ENCODE measurements around the gene TRIO.
A peak's percentile ranks its signal among the peaks of the same experiment; 100 is the strongest.

Gene TRIO

GRCh38 chr5:14326035-14326903 is 183.1 kb downstream of the TRIO start:
- peak; percentile 75 for ATAC-seq
- no peak for TF ChIP-seq ZC3H10 (CRISPR knock-in tag; IDR thresholded peaks at IDR 0.05)

- TF ChIP-seq ZNF8 (CRISPR knock-in tag; IDR thresholded peaks at IDR 0.05) (no peak), TOX (CRISPR knock-in tag; IDR thresholded peaks at IDR 0.05; ENCODE audit: borderline replicate concordance) (no peak), RARB (CRISPR knock-in tag; IDR thresholded peaks at IDR 0.05) (no peak), TSHZ2 (CRISPR knock-in tag; IDR thresholded peaks at IDR 0.05) (no peak), ZNF565 (CRISPR knock-in tag; conservative IDR thresholded peaks at IDR 0.05; ENCODE audit: low read depth) (no peak), ISL1 (CRISPR knock-in tag; IDR thresholded peaks at IDR 0.05) (no peak), TCF4 (CRISPR knock-in tag; IDR thresholded peaks at IDR 0.05; ENCODE audit: borderline replicate concordance) (no peak), ZFP30 (CRISPR knock-in tag; IDR thresholded peaks at IDR 0.05) (no peak), ZFP3 (CRISPR knock-in tag; IDR thresholded peaks at IDR 0.05) (no peak), ARNTL (CRISPR knock-in tag; IDR thresholded peaks at IDR 0.05; ENCODE audit: borderline replicate concordance, low read depth) (no peak), CREB5 (CRISPR knock-in tag; IDR thresholded peaks at IDR 0.05; ENCODE audit: low read depth) (no peak), ESRRG (CRISPR knock-in tag; IDR thresholded peaks at IDR 0.05) (no peak)
- no peak; the same call in 2 of the 3 replicates for ATAC-seq
Measured at GRCh38 chr5:14327624-14328023, 184.5 kb downstream of the TRIO start.

- TF ChIP-seq BACH2 (CRISPR knock-in tag; IDR thresholded peaks at IDR 0.05; ENCODE audit: borderline replicate concordance), result no peak
- TF ChIP-seq ZNF8 (CRISPR knock-in tag; IDR thresholded peaks at IDR 0.05), result no peak
- TF ChIP-seq ZFP3 (CRISPR knock-in tag; IDR thresholded peaks at IDR 0.05), result no peak
- no peak for TF ChIP-seq TCF4 (CRISPR knock-in tag; IDR thresholded peaks at IDR 0.05; ENCODE audit: borderline replicate concordance)
- TF ChIP-seq CSRNP3 (CRISPR knock-in tag; IDR thresholded peaks at IDR 0.05), result no peak
- no peak for TF ChIP-seq OSR1 (CRISPR knock-in tag; IDR thresholded peaks at IDR 0.05)
- no peak for TF ChIP-seq ZFP30 (CRISPR knock-in tag; IDR thresholded peaks at IDR 0.05)
- no peak for TF ChIP-seq CSDC2 (CRISPR knock-in tag; IDR thresholded peaks at IDR 0.05)
- no peak for TF ChIP-seq ISL1 (CRISPR knock-in tag; IDR thresholded peaks at IDR 0.05)
- no peak for TF ChIP-seq SNAI2 (CRISPR knock-in tag; IDR thresholded peaks at IDR 0.05)
- no peak for TF ChIP-seq PATZ1 (CRISPR knock-in tag; IDR thresholded peaks at IDR 0.05; ENCODE audit: borderline replicate concordance)
- no peak for TF ChIP-seq TSHZ2 (CRISPR knock-in tag; IDR thresholded peaks at IDR 0.05)
- no peak for TF ChIP-seq RARB (CRISPR knock-in tag; IDR thresholded peaks at IDR 0.05)
- TF ChIP-seq TOX (CRISPR knock-in tag; IDR thresholded peaks at IDR 0.05; ENCODE audit: borderline replicate concordance), result no peak
- no peak for TF ChIP-seq ZNF70 (CRISPR knock-in tag; IDR thresholded peaks at IDR 0.05)
- no peak for TF ChIP-seq POU6F1 (CRISPR knock-in tag; IDR thresholded peaks at IDR 0.05; ENCODE audit: borderline replicate concordance, low read depth)
- no peak for TF ChIP-seq GLIS3 (CRISPR knock-in tag; IDR thresholded peaks at IDR 0.05)
- TF ChIP-seq CREB5 (CRISPR knock-in tag; IDR thresholded peaks at IDR 0.05; ENCODE audit: low read depth), result no peak
- no peak for TF ChIP-seq ZNF565 (CRISPR knock-in tag; conservative IDR thresholded peaks at IDR 0.05; ENCODE audit: low read depth)
- no peak for ATAC-seq
Measured at GRCh38 chr5:14328144-14328543, 185.0 kb downstream of the TRIO start.
